COLO829 (cell line): ENCODE data around the gene STK32B.

ENCODE experiments used
- DNase-seq: peaks from one replicate; pipeline ENCODE4 v3.0.0; 2012; ENCODE audit warnings: low spot score

The STK32B gene

GRCh38 chr4:5471206-5471605 lies 419.9 kb downstream of the STK32B start:
- DNase-seq: no peak

- DNase-seq: no peak
Measured at GRCh38 chr4:5471691-5472090, 420.4 kb downstream of the STK32B start.

- no peak for DNase-seq
Measured at GRCh38 chr4:5472160-5472591, 420.9 kb downstream of the STK32B start.

GRCh38 chr4:5473125-5473524 lies 421.8 kb downstream of the STK32B start:
- DNase-seq: no peak

- no peak for DNase-seq
Measured at GRCh38 chr4:5474756-5475155, 423.5 kb downstream of the STK32B start.

GRCh38 chr4:5477613-5478012 lies 426.3 kb downstream of the STK32B start:
- DNase-seq: no peak

GRCh38 chr4:5478169-5478568 lies 426.9 kb downstream of the STK32B start:
- no peak for DNase-seq

GRCh38 chr4:5478697-5479096 lies 427.4 kb downstream of the STK32B start:
- DNase-seq: no peak

GRCh38 chr4:5479518-5480060 lies 428.3 kb downstream of the STK32B start:
- no peak for DNase-seq

- DNase-seq: no peak
Measured at GRCh38 chr4:5488413-5488812, 437.1 kb downstream of the STK32B start.

GRCh38 chr4:5489260-5489659 lies 438.0 kb downstream of the STK32B start:
- DNase-seq: no peak

GRCh38 chr4:5497489-5497888 lies 446.2 kb downstream of the STK32B start:
- no peak for DNase-seq

GRCh38 chr4:5500165-5500564 lies 448.9 kb downstream of the STK32B start:
- DNase-seq: peak; percentile 51

GRCh38 chr4:5503336-5503936 lies 452.2 kb downstream of the STK32B start:
- no peak for DNase-seq

GRCh38 chr4:5504486-5504885 lies 453.2 kb downstream of the STK32B start:
- DNase-seq: no peak

GRCh38 chr4:5510504-5510903 lies 459.2 kb downstream of the STK32B start:
- no peak for DNase-seq

- no peak for DNase-seq
Measured at GRCh38 chr4:5511791-5512190, 460.5 kb downstream of the STK32B start.

GRCh38 chr4:5515646-5516045 lies 464.4 kb downstream of the STK32B start:
- no peak for DNase-seq

GRCh38 chr4:5517372-5517771 lies 466.1 kb downstream of the STK32B start:
- DNase-seq: no peak

- peak; percentile 42 for DNase-seq
Measured at GRCh38 chr4:5524446-5525299, 473.4 kb downstream of the STK32B start.

GRCh38 chr4:5526080-5526846 lies 475.0 kb downstream of the STK32B start:
- DNase-seq: no peak

GRCh38 chr4:5527211-5527610 lies 475.9 kb downstream of the STK32B start:
- no peak for DNase-seq

GRCh38 chr4:5528031-5528436 lies 476.8 kb downstream of the STK32B start:
- no peak for DNase-seq
